Mesendoderm (in vitro differentiated cells): ENCODE data around the gene AADACL2.
"Not testable (repeated sequence)": the region's sequence is repeated elsewhere in the genome, so short reads cannot be mapped to it uniquely, and the experiment has no call there.

Experiments used
- DNase-seq: peaks from one replicate; pipeline ENCODE4 v3.0.0; 2013
- H2AK5ac ChIP-seq: 2 replicates; pipeline ENCODE4 v1.6.1; 2013; ENCODE audit warnings: low read length, inconsistent platforms
- H2BK120ac ChIP-seq: 2 replicates; pipeline ENCODE4 v1.6.1; 2013; ENCODE audit warnings: low read depth, mild to moderate bottlenecking, low read length, moderate library complexity, mixed read lengths
- H2BK15ac ChIP-seq: replicated peaks from 2 replicates; pipeline ENCODE4 v1.6.1; 2013; ENCODE audit warnings: low read depth, mild to moderate bottlenecking, moderate library complexity
- H2BK5ac ChIP-seq: 2 replicates; pipeline ENCODE4 v1.6.1; 2013; ENCODE audit warnings: low read length, inconsistent platforms
- H3K18ac ChIP-seq: 2 replicates; pipeline ENCODE4 v1.6.1; 2013; ENCODE audit warnings: mild to moderate bottlenecking, low read length, mixed read lengths
- H3K23ac ChIP-seq: one replicate; pipeline ENCODE4 v1.6.1; 2013; ENCODE audit warnings: low read length
- H3K27ac ChIP-seq: 2 replicates; pipeline ENCODE4 v1.5.1; 2013; ENCODE audit warnings: low read depth, mild to moderate bottlenecking, inconsistent platforms, low read length, moderate library complexity
- H3K27me3 ChIP-seq: 2 replicates; pipeline ENCODE4 v1.6.1; 2013; ENCODE audit warnings: low read length, control low read depth, mild to moderate bottlenecking, inconsistent platforms; ENCODE audit not compliant: insufficient read depth, poor library complexity
- H3K36me3 ChIP-seq: 2 replicates; pipeline ENCODE4 v1.6.1; 2013; ENCODE audit warnings: low read length, inconsistent platforms; ENCODE audit not compliant: control insufficient read depth, insufficient read depth
- H3K4ac ChIP-seq: one replicate; pipeline ENCODE4 v1.6.1; 2013; ENCODE audit warnings: low read depth, mild to moderate bottlenecking, low read length, moderate library complexity
- H3K4me1 ChIP-seq: 2 replicates; pipeline ENCODE4 v1.6.1; 2013; ENCODE audit warnings: low read depth, low read length, inconsistent platforms; ENCODE audit not compliant: control insufficient read depth
- H3K4me2 ChIP-seq: 2 replicates; pipeline ENCODE4 v1.6.1; 2013; ENCODE audit warnings: low read length
- H3K4me3 ChIP-seq: 2 replicates; pipeline ENCODE4 v1.5.1; 2013; ENCODE audit warnings: mild to moderate bottlenecking, low read length
- H3K56ac ChIP-seq: one replicate; pipeline ENCODE4 v1.6.1; 2013; ENCODE audit warnings: low read length
- H3K79me1 ChIP-seq: 2 replicates; pipeline ENCODE4 v1.6.1; 2013; ENCODE audit warnings: low read length, inconsistent platforms
- H3K79me2 ChIP-seq: 2 replicates; pipeline ENCODE4 v1.6.1; 2013; ENCODE audit warnings: mild to moderate bottlenecking, low read length; ENCODE audit not compliant: control insufficient read depth, insufficient read depth
- H3K9ac ChIP-seq: 2 replicates; pipeline ENCODE4 v1.6.1; 2013; ENCODE audit warnings: low read length, inconsistent platforms
- H4K5ac ChIP-seq: one replicate; pipeline ENCODE4 v1.6.1; 2013; ENCODE audit warnings: low read length
- H4K8ac ChIP-seq: one replicate; pipeline ENCODE4 v1.6.1; 2013; ENCODE audit warnings: low read depth, mild to moderate bottlenecking, control low read depth, low read length, moderate library complexity
- WGBS: extraction: QIAGEN DNeasy Blood & Tissue Kit; methylation state at CpG from one replicate; pipeline ENCODE4 v1.1.7; 2013; ENCODE audit warnings: low lambda C conversion rate, missing lambda C conversion rate; ENCODE audit not compliant: insufficient coverage; ENCODE audit errors: extremely low coverage; 5-methylcytosine and 5-hydroxymethylcytosine counted together

The AADACL2 gene

DNA sequence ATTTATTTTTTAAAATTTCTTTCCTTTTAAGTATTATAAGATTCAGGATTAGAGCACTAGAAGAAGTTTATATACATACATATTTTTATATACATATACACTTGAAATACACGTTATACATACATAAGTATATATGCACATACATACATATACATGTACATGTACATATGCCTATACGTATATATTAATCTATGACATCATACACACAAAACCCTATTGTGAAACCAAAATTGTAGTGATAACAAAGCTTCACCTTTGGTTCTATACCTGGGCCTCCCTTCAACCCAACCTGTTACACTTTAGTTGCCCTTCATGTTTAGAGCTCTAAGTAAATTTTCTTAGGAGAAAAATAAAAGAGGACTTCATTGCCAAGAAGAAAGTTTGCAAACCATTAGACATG lies 17.0 kb downstream of the AADACL2 start:
- Histone ChIP-seq H3K23ac (no peak overlapping the region), H3K4me2 (no peak overlapping the region), H4K5ac (no peak overlapping the region)

DNA sequence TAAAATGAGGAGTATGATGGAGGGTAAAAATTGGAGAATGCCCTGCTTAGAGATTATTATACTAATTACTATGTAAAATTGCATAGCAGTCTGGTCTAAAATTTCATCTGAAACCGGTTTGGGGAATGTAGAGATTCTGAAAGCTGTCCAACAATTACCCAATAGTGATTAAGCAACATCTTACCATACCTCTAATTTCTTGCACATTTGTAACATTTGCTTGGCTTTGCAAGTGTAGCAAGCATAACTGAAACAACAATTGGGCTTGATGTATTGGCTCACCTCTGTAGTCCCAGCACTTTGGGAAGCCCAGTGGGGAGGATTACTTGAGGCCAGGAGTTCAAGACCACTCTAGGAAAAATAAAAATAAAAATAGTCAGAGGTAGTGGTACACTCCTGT lies 17.4 kb downstream of the AADACL2 start:
- no peak overlapping the region for H3K18ac ChIP-seq
- H3K4ac ChIP-seq, result no peak overlapping the region
- H3K4me3 ChIP-seq, result no peak overlapping the region
- no CpG with 5 or more reads among the region's 1 CpG for WGBS
- H3K4me2 ChIP-seq, result no peak overlapping the region
- H4K5ac ChIP-seq, result no peak overlapping the region
- no peaks in the 10 kb centered on the region for H3K79me2 ChIP-seq
- no peak for DNase-seq
- no peak overlapping the region for H2BK5ac ChIP-seq
- H3K79me1 ChIP-seq, result no peaks in the 10 kb centered on the region
- no peak overlapping the region for H2AK5ac ChIP-seq
- H3K23ac ChIP-seq, result no peak overlapping the region
- no peaks in the 10 kb centered on the region for H3K27me3 ChIP-seq
- H3K56ac ChIP-seq, result no peak overlapping the region
- H2BK120ac ChIP-seq, result no peak overlapping the region
- no peak overlapping the region for H3K9ac ChIP-seq
- no peak overlapping the region for H2BK15ac ChIP-seq
- H4K8ac ChIP-seq, result no peak overlapping the region
- no peaks in the 10 kb centered on the region for H3K36me3 ChIP-seq
- H3K27ac ChIP-seq, result no peak overlapping the region
- H3K4me1 ChIP-seq, result no peaks in the 10 kb centered on the region

More for the DNA sequence above, 17.0 kb downstream of the AADACL2 start:
- no peak overlapping the region for H3K18ac ChIP-seq
- H2BK120ac ChIP-seq, result no peak overlapping the region
- H2BK5ac ChIP-seq, result no peak overlapping the region
- no peaks in the 10 kb centered on the region for H3K4me1 ChIP-seq
- H4K8ac ChIP-seq, result no peak overlapping the region
- no peak overlapping the region for H3K4ac ChIP-seq
- WGBS, result no CpG with 5 or more reads among the region's 2 CpGs
- no peak for DNase-seq
- H3K4me3 ChIP-seq, result no peak overlapping the region
- H2BK15ac ChIP-seq, result no peak overlapping the region
- no peak overlapping the region for H3K9ac ChIP-seq
- H3K27ac ChIP-seq, result no peak overlapping the region
- no peak overlapping the region for H3K56ac ChIP-seq
- no peaks in the 10 kb centered on the region for H3K79me2 ChIP-seq
- no peak overlapping the region for H2AK5ac ChIP-seq
- H3K79me1 ChIP-seq, result no peaks in the 10 kb centered on the region
- H3K27me3 ChIP-seq, result no peaks in the 10 kb centered on the region
- no peaks in the 10 kb centered on the region for H3K36me3 ChIP-seq

DNA sequence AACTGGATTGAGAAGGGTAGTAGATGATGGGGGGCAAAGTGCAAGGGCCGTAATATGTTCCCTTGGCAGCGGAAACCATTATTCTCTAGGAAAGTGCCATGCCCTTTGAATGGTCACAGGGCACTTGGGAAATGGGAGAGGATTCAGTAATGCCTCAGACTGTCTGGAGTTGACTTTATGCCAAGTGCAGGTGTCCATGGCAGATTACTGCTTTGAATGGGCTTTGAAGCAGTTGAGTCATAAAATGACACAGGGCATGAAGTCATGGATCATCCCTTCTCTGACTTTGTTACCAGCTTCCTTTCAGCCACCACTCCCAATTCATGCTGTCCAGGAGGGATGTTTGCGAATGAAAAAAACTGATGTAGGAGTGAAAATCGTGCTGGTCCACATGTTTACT lies 20.1 kb downstream of the AADACL2 start:
- Histone ChIP-seq H2BK5ac (no peak overlapping the region), H4K5ac (no peak overlapping the region), H2BK15ac (no peak overlapping the region), H3K23ac (no peak overlapping the region), H2AK5ac (no peak overlapping the region), H2BK120ac (no peak overlapping the region), H3K4me2 (no peak overlapping the region), H3K79me2 (no peaks in the 10 kb centered on the region), H3K9ac (no peak overlapping the region), H3K56ac (no peak overlapping the region), H3K4me1 (no peaks in the 10 kb centered on the region), H3K79me1 (no peaks in the 10 kb centered on the region), H3K18ac (no peak overlapping the region), H3K4ac (no peak overlapping the region), H4K8ac (no peak overlapping the region), H3K36me3 (no peaks in the 10 kb centered on the region), H3K27ac (no peak overlapping the region), H3K4me3 (no peak overlapping the region), H3K27me3 (no peaks in the 10 kb centered on the region)
- no peak for DNase-seq
- no CpG with 5 or more reads among the region's 4 CpGs for WGBS

DNA sequence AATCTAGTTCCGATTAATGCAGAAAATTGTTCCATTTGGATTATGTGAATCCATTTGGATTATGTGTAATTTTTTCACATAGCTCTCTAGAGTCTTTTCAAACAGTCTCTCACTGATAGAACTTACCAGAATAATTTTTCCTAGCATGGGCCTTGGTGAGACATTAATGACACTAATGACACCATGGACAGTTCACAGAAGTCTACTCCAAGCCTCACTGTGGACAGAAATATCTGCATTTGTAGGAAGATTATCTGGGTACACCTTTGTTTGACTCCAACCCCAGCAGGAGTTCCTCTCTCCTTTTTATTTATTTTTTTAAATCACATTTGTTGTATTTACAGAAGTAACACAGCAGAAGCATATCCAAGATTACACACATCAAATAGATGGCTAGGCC lies 27.9 kb downstream of the AADACL2 start:
- no peak overlapping the region for H3K4me3 ChIP-seq
- H3K36me3 ChIP-seq, result no peaks in the 10 kb centered on the region
- H2BK5ac ChIP-seq, result no peak overlapping the region
- H2AK5ac ChIP-seq, result no peak overlapping the region
- H3K18ac ChIP-seq, result no peak overlapping the region
- no peak overlapping the region for H4K8ac ChIP-seq
- no peak for DNase-seq
- no peak overlapping the region for H3K4me2 ChIP-seq
- H3K56ac ChIP-seq, result no peak overlapping the region
- H3K4me1 ChIP-seq, result no peaks in the 10 kb centered on the region
- no peak overlapping the region for H2BK15ac ChIP-seq
- no peak overlapping the region for H3K4ac ChIP-seq
- H3K79me1 ChIP-seq, result no peaks in the 10 kb centered on the region
- WGBS, result no CpG with 5 or more reads among the region's 1 CpG
- no peak overlapping the region for H3K9ac ChIP-seq
- H3K27ac ChIP-seq, result no peak overlapping the region
- H4K5ac ChIP-seq, result no peak overlapping the region
- H3K27me3 ChIP-seq, result no peaks in the 10 kb centered on the region
- H3K23ac ChIP-seq, result no peak overlapping the region
- H3K79me2 ChIP-seq, result no peaks in the 10 kb centered on the region
- no peak overlapping the region for H2BK120ac ChIP-seq

DNA sequence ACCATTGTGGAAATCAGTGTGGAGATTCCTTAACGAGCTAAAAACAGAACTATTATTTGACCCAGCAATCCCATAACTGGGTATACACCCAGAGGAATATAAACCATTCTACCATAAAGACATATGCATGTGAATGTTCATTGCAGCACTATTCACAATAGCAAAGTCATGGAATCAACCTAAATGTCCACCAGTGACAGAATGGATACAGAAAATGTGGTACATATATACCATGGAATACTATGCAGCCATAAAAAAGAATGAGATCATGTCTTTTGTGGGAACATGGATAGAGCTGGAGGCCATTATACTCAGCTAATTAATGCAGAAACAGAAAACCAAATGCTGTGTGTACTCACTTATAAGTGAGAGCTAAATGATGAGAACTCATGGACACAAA lies 31.0 kb downstream of the AADACL2 start:
- not testable (repeated sequence) for H3K4me1 ChIP-seq, H3K36me3 ChIP-seq, H4K8ac ChIP-seq, H4K5ac ChIP-seq, H2BK15ac ChIP-seq, H3K79me2 ChIP-seq, H3K23ac ChIP-seq, H3K9ac ChIP-seq, H3K4me3 ChIP-seq, DNase-seq, H2BK5ac ChIP-seq, H3K79me1 ChIP-seq, H2BK120ac ChIP-seq, H3K4me2 ChIP-seq, H3K18ac ChIP-seq, H3K56ac ChIP-seq, H3K27me3 ChIP-seq, H3K4ac ChIP-seq, H2AK5ac ChIP-seq, H3K27ac ChIP-seq
- no CpG with 5 or more reads among the region's 1 CpG for WGBS

DNA sequence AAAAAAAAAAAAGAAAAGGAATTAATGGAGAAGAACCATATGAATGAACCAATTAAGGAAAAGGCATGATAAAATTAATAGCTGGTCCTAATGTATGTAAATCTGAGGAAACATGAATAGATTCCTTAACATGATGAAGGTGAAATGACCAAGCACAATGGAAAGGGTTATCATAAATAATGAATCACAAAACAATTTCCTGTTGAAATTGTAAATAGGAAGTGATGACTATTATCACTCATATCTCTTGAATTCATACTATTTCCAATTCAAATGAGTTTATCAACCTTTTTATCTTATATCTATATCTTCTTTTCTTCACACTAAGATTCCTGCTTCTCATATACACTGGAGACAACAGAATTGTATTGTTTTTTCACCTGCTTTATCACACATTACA lies 32.0 kb downstream of the AADACL2 start:
- H3K23ac ChIP-seq, result no peak overlapping the region
- H3K4me1 ChIP-seq, result no peaks in the 10 kb centered on the region
- no peak overlapping the region for H3K4ac ChIP-seq
- H2BK120ac ChIP-seq, result no peak overlapping the region
- no peak overlapping the region for H3K4me3 ChIP-seq
- no peaks in the 10 kb centered on the region for H3K27me3 ChIP-seq
- H3K56ac ChIP-seq, result no peak overlapping the region
- H3K9ac ChIP-seq, result no peak overlapping the region
- no peak overlapping the region for H3K18ac ChIP-seq
- H3K36me3 ChIP-seq, result no peaks in the 10 kb centered on the region
- H3K79me1 ChIP-seq, result no peaks in the 10 kb centered on the region
- no peak overlapping the region for H3K27ac ChIP-seq
- DNase-seq, result no peak
- no peak overlapping the region for H2BK5ac ChIP-seq
- H3K79me2 ChIP-seq, result no peaks in the 10 kb centered on the region
- no peak overlapping the region for H2BK15ac ChIP-seq
- H2AK5ac ChIP-seq, result no peak overlapping the region
- no peak overlapping the region for H4K5ac ChIP-seq
- H4K8ac ChIP-seq, result no peak overlapping the region
- H3K4me2 ChIP-seq, result no peak overlapping the region
